HPDE6-E6E7 (cell line): ENCODE data around the gene PKHD1.
A peak's percentile ranks its signal among the peaks of the same experiment; 100 is the strongest.
"Not testable (repeated sequence)": the region's sequence is repeated elsewhere in the genome, so short reads cannot be mapped to it uniquely, and the experiment has no call there.

Experiments
- DNase-seq: peaks from one replicate; pipeline ENCODE4 v3.0.0; 2011; ENCODE audit warnings: missing footprints; ENCODE audit errors: extremely low spot score

Gene PKHD1

GRCh38 chr6:51865176-51865575 lies 222.2 kb downstream of the PKHD1 start:
- no peak for DNase-seq

GRCh38 chr6:51857134-51857533 lies 230.3 kb downstream of the PKHD1 start:
- DNase-seq: no peak

- no peak for DNase-seq
Measured at GRCh38 chr6:51856508-51856907, 230.9 kb downstream of the PKHD1 start.

- peak; percentile 16 for DNase-seq
Measured at GRCh38 chr6:51855310-51856082, 231.9 kb downstream of the PKHD1 start.

GRCh38 chr6:51854876-51855275 lies 232.5 kb downstream of the PKHD1 start:
- DNase-seq: no peak

GRCh38 chr6:51854347-51854746 lies 233.1 kb downstream of the PKHD1 start:
- DNase-seq: no peak

GRCh38 chr6:51853109-51853508 lies 234.3 kb downstream of the PKHD1 start:
- DNase-seq: not testable (repeated sequence)

- DNase-seq: no peak
Measured at GRCh38 chr6:51846531-51846930, 240.9 kb downstream of the PKHD1 start.

GRCh38 chr6:51844336-51844735 lies 243.1 kb downstream of the PKHD1 start:
- DNase-seq: no peak

- no peak for DNase-seq
Measured at GRCh38 chr6:51843456-51844056, 243.9 kb downstream of the PKHD1 start.

GRCh38 chr6:51842804-51843378 lies 244.5 kb downstream of the PKHD1 start:
- no peak for DNase-seq

GRCh38 chr6:51842061-51842803 lies 245.2 kb downstream of the PKHD1 start:
- DNase-seq: no peak

GRCh38 chr6:51841626-51842025 lies 245.8 kb downstream of the PKHD1 start:
- DNase-seq: no peak

- no peak for DNase-seq
Measured at GRCh38 chr6:51839726-51840374, 247.6 kb downstream of the PKHD1 start.

- DNase-seq: no peak
Measured at GRCh38 chr6:51830666-51831065, 256.7 kb downstream of the PKHD1 start.

GRCh38 chr6:51827580-51827979 lies 259.8 kb downstream of the PKHD1 start:
- DNase-seq: no peak

GRCh38 chr6:51824940-51825339 lies 262.5 kb downstream of the PKHD1 start:
- DNase-seq: no peak

GRCh38 chr6:51820555-51820954 lies 266.9 kb downstream of the PKHD1 start:
- DNase-seq: no peak

- no peak for DNase-seq
Measured at GRCh38 chr6:51818520-51819022, 268.8 kb downstream of the PKHD1 start.

GRCh38 chr6:51817832-51818231 lies 269.6 kb downstream of the PKHD1 start:
- DNase-seq: no peak

- DNase-seq: no peak
Measured at GRCh38 chr6:51814418-51814817, 273.0 kb downstream of the PKHD1 start.

- DNase-seq: no peak
Measured at GRCh38 chr6:51813904-51814303, 273.5 kb downstream of the PKHD1 start.
